C4-2B (cell line): ENCODE measurements around the gene NEK3.

Experiments used
- ZFX ChIP-seq: fragments of 450-650 bp; IDR thresholded peaks from 2 replicates; pipeline ENCODE4 v1.6.1; 2017
- TF ChIP-seq, protein P1 (sequence below): fragments of 450-650 bp; conservative IDR thresholded peaks from 2 replicates; pipeline ENCODE4 v1.5.1; 2017; ENCODE audit warnings: mild to moderate bottlenecking

DNA sequence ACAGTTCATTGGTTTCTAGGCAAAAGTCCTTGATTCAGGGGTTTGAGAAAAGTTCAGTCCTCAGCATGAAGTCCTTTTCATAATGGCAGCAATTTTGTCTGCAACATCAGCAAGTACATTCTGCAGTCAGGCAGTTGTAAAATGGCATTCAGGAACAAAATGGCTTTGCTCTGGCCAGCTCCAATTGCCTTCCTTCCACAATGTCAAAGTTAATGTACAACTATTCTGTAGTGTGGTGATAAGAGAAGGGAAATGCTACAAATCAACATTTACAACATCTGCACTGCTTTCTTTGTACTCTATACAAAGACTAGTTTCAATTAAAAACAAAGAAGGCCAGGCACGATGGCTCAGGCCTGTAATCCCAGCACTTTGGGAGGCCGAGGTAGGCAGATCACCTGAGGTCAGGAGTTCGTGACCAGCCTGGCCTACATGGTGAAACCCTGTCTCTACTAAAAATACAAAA is 1.8 kb upstream of the NEK3 start:
- TF ChIP-seq, protein P1, sequence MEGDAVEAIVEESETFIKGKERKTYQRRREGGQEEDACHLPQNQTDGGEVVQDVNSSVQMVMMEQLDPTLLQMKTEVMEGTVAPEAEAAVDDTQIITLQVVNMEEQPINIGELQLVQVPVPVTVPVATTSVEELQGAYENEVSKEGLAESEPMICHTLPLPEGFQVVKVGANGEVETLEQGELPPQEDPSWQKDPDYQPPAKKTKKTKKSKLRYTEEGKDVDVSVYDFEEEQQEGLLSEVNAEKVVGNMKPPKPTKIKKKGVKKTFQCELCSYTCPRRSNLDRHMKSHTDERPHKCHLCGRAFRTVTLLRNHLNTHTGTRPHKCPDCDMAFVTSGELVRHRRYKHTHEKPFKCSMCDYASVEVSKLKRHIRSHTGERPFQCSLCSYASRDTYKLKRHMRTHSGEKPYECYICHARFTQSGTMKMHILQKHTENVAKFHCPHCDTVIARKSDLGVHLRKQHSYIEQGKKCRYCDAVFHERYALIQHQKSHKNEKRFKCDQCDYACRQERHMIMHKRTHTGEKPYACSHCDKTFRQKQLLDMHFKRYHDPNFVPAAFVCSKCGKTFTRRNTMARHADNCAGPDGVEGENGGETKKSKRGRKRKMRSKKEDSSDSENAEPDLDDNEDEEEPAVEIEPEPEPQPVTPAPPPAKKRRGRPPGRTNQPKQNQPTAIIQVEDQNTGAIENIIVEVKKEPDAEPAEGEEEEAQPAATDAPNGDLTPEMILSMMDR: no peak
- no peak for TF ChIP-seq ZFX
